Body of pancreas (tissue), 4 donors: ENCODE data around the gene HSPB3.

Experiments
- POLR2A ChIP-seq, 3 donors: fragments of 450-650 bp; IDR thresholded peaks; one replicate each; pipeline ENCODE4 v1.6.1; 2016; ENCODE audit warnings: antibody characterized with exemption in 3 of 3, mild to moderate bottlenecking in 2 of 3
- TF ChIP-seq, protein P1 (sequence below), 7 experiments: fragments of 450-650 bp in 4 of 7; fragments of 200-600 bp in 3 of 7; sonication (generic) in 3 of 7; IDR thresholded peaks; one replicate each; pipeline ENCODE4 v1.5.1; 2016 to 2019; ENCODE audit warnings: antibody characterized with exemption in 7 of 7

DNA sequence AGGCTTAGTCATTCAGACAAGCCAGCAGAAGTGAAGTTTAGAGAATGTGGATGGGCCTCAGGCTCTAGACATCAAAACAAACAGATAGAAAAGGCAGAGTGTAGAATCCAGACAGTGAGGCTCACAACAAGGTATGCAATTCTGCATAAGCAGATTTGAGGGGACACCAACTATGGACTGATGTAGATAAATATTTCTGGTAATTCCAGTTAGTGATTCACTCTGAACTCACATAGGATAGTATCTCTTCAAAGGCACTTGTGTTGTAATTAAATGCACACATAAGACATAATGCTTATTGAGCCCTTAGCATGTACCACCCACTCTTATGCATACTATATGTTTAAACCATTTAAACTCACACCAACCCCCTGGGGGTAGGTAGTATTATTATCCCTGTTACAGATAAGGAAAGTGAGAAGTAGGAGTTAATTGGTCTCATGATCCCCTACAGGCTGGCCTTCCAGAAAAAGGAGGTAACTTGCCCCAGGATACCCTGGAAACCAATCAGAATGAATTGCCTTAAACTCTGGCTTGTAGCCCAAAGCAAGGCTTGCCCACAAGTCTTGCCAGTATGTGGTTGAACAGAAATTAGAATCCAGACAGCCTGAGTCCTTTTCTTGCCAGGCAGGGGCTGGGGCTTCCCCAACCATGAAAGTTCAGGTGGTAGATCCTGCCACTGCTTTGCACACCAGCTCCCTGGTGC, 39.5 kb upstream of the HSPB3 start:
- TF ChIP-seq POLR2A (IDR thresholded peaks at IDR 0.05): no peak
- TF ChIP-seq, protein P1, sequence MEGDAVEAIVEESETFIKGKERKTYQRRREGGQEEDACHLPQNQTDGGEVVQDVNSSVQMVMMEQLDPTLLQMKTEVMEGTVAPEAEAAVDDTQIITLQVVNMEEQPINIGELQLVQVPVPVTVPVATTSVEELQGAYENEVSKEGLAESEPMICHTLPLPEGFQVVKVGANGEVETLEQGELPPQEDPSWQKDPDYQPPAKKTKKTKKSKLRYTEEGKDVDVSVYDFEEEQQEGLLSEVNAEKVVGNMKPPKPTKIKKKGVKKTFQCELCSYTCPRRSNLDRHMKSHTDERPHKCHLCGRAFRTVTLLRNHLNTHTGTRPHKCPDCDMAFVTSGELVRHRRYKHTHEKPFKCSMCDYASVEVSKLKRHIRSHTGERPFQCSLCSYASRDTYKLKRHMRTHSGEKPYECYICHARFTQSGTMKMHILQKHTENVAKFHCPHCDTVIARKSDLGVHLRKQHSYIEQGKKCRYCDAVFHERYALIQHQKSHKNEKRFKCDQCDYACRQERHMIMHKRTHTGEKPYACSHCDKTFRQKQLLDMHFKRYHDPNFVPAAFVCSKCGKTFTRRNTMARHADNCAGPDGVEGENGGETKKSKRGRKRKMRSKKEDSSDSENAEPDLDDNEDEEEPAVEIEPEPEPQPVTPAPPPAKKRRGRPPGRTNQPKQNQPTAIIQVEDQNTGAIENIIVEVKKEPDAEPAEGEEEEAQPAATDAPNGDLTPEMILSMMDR (IDR thresholded peaks at IDR 0.05): no peak
